Neutrophil (primary cell): ENCODE results near the gene PLA2G4D.

Source experiments
- H3K27ac ChIP-seq: fragments of 200-600 bp; sonication (generic); 2 replicates; pipeline ENCODE4 v1.5.1; 2016; ENCODE audit warnings: mild to moderate bottlenecking, moderate library complexity
- H3K27me3 ChIP-seq: fragments of 200-600 bp; sonication (generic); 2 replicates; pipeline ENCODE4 v1.6.0; 2016; ENCODE audit warnings: mild to moderate bottlenecking
- H3K36me3 ChIP-seq: fragments of 200-600 bp; sonication (generic); 2 replicates; pipeline ENCODE4 v1.5.1; 2017
- H3K4me1 ChIP-seq, 2 experiments: fragments of 200-600 bp in 1 of 2; sonication (generic) in 1 of 2; 1 replicate in 1 of 2; 2 replicates in 1 of 2; pipeline versions ENCODE4 v1.5.1 to v1.6.1; 2013 to 2016; ENCODE audit warnings: low read depth in 1 of 2, low read length in 1 of 2, mild to moderate bottlenecking in 1 of 2, moderate library complexity in 1 of 2; ENCODE audit not compliant: control insufficient read depth in 1 of 2, insufficient read depth in 1 of 2
- H3K4me3 ChIP-seq, 2 experiments: fragments of 200-600 bp in 1 of 2; sonication (generic) in 1 of 2; 1 replicate in 1 of 2; 2 replicates in 1 of 2; pipeline ENCODE4 v1.5.1; 2013 to 2016; ENCODE audit warnings: low read depth in 1 of 2, low read length in 1 of 2, mild to moderate bottlenecking in 1 of 2, moderate library complexity in 1 of 2
- H3K9me3 ChIP-seq: fragments of 200-600 bp; sonication (generic); 2 replicates; pipeline ENCODE4 v1.5.1; 2016
- TF ChIP-seq, protein P1 (sequence below): fragments of 200-600 bp; sonication (generic); IDR thresholded peaks from 2 replicates; pipeline ENCODE4 v1.5.1; 2016; ENCODE audit warnings: antibody characterized with exemption

The PLA2G4D gene

DNA sequence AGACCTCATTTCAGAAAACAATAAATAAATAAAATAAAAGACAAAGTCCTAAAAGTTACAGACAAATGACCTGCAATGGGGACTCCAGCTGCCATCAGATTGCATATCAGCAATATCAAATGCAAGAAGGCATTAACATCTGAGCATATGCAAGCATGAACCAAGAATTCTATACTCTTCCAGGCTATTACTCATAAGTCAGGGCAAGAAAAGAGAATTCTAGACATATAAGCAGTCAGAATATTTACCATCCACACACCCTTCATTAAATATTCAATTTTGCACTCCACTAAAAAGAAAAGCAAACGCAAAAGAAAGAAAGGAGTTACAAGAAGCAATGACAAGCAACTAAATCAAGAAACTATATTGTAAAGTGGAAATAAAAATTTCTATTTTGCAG lies 41.0 kb upstream of the PLA2G4D start:
- H3K27ac ChIP-seq: no peak overlapping the region
- no peaks in the 10 kb centered on the region for H3K9me3 ChIP-seq
- H3K4me3 ChIP-seq: no peak overlapping the region
- no peaks in the 10 kb centered on the region for H3K36me3 ChIP-seq
- no peaks in the 10 kb centered on the region for H3K4me1 ChIP-seq
- H3K27me3 ChIP-seq: no peaks in the 10 kb centered on the region
- TF ChIP-seq, protein P1, sequence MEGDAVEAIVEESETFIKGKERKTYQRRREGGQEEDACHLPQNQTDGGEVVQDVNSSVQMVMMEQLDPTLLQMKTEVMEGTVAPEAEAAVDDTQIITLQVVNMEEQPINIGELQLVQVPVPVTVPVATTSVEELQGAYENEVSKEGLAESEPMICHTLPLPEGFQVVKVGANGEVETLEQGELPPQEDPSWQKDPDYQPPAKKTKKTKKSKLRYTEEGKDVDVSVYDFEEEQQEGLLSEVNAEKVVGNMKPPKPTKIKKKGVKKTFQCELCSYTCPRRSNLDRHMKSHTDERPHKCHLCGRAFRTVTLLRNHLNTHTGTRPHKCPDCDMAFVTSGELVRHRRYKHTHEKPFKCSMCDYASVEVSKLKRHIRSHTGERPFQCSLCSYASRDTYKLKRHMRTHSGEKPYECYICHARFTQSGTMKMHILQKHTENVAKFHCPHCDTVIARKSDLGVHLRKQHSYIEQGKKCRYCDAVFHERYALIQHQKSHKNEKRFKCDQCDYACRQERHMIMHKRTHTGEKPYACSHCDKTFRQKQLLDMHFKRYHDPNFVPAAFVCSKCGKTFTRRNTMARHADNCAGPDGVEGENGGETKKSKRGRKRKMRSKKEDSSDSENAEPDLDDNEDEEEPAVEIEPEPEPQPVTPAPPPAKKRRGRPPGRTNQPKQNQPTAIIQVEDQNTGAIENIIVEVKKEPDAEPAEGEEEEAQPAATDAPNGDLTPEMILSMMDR: no peak

DNA sequence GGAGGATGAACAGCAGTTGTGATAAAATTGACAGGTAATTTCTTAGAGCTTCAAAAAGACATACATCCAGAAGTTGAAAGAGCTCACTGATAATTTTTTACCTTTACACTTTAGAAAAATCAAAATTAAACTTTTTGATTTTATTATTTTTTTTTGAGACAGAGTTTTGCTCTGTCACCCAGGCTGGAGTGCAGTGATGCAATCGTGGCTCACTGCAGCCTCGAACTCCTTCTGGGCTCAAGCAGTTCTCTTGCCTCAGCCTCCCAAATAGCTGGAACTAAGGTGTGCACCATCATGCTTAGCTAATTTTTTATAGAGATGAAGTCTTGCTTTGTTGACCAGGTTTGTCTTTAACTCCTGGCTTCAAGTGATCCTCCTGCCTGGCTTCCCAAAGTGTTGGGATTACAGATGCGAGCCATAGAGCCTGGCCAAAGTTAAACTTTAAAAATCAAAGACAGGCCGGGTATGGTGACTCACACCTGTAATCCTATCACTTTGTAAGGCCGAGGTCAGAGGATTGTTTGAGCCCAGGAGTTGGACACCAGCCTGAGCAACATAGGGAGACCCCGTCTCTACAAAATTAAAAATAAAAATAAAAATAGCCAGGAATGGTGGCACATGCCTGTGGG lies 40.4 kb upstream of the PLA2G4D start:
- Histone ChIP-seq H3K27ac (no peak overlapping the region), H3K36me3 (no peaks in the 10 kb centered on the region), H3K4me3 (no peak overlapping the region), H3K9me3 (no peaks in the 10 kb centered on the region), H3K27me3 (no peaks in the 10 kb centered on the region), H3K4me1 (no peaks in the 10 kb centered on the region)
- TF ChIP-seq, protein P1: no peak

DNA sequence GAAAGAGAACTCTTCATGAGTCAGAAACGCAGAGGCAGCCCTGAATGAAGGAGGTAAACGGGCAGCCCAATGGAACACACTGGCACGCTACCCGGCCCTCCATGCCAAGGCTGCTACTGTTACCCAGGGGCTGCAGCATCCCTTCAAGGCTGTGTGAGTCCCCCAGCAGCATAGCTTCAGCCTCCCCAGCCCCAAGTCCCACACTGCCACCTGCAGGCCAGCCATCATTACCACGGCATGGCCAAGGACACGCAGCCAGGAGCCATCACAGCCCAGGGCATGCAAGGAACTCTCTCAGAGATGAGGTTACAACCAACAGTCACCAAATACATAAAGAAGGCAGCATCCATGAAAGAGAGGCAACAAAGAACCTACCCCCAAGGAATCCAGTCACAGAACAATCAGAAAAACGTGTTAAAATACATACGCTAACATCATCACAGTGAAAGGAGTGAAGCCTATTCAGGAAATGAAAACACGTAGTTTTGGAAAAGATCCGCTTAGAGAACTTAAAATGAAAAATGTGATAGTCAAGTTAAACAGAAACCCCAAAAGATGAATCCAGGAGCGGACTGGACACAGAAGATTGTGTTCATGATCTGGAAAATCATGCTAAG lies 39.6 kb upstream of the PLA2G4D start:
- TF ChIP-seq, protein P1: peak; percentile 33
- Histone ChIP-seq H3K27me3 (no peaks in the 10 kb centered on the region), H3K27ac (no peak overlapping the region), H3K36me3 (no peaks in the 10 kb centered on the region), H3K4me3 (no peak overlapping the region), H3K9me3 (no peaks in the 10 kb centered on the region), H3K4me1 (no peaks in the 10 kb centered on the region)

DNA sequence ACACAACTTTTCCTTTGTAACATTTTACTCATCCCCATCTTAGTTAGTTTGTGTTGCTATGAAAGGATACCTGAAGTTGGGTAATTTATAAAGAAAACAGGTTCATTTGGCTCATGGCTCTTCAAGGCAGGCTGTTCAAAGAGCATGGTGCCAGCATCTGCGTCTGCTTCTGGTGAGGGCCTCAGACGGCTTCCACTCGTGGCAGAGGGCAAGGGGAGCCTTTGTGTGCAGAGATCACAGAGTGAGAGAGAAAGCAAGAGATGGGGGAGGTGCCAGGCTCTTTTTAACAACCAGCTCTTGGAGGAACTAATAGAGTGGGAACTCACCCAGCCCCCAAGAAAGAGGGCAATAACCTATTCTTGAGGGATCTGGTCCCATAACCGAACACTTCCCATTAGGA lies 39.0 kb upstream of the PLA2G4D start:
- Histone ChIP-seq H3K27ac (no peak overlapping the region), H3K9me3 (no peaks in the 10 kb centered on the region), H3K4me1 (no peaks in the 10 kb centered on the region), H3K4me3 (no peak overlapping the region), H3K36me3 (no peaks in the 10 kb centered on the region), H3K27me3 (no peaks in the 10 kb centered on the region)
- TF ChIP-seq, protein P1: no peak

DNA sequence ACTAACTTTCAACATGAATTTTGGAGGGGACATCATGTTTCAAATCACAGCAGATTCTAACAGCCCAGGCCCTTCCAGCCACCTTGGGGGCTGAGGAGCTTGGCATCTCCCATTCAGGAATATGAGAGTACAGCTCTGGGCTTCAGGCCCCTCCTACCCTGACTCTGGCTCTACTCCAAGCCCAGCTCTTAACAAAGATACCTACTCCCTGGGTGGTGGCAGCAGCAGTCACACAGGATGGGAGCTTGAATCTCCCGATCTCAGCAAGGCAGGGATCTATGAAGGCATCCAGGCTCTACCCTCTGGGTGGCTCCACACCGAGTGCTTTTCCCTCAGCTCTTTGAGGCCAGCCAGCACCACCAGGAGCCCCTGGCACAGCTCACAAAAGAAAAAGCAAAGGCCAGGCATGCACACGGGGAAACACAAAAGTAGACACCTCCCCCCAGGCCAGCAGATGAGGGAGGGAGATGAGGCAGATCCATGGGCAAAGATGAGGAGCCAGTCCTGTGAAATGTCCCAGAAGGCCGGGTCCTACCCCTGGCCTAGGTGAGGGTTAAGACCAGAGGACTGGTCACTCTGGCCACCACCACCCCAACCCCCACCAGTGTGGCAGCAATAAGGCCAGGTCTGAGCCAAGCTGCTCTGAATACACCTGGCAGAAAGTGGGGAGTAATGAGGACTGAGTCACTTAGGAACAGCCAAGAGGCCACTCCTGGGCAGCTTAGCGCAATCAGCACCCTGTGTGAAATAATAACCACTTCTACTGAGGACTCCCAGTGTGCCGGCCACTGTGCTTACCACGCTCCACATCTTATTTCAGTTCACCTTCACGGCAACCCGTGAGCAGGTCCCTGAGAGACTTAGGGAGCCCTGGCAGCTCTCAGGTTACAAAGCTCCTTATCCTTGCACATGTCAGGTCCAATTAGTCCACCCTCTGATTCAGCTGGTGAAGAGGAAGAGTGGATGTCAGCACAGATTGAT lies 37.8 kb upstream of the PLA2G4D start:
- Histone ChIP-seq H3K27me3 (no peaks in the 10 kb centered on the region), H3K27ac (no peak overlapping the region), H3K36me3 (no peaks in the 10 kb centered on the region), H3K4me1 (no peaks in the 10 kb centered on the region), H3K9me3 (no peaks in the 10 kb centered on the region), H3K4me3 (no peak overlapping the region)
- TF ChIP-seq, protein P1: no peak
